Hematopoietic multipotent progenitor cell treated with erythropoietin and hydrocortisone succinate and interleukin-3 and kit ligand, for 4 days (in vitro differentiated cells): ENCODE results near the gene NKX1-1.
"Not testable (repeated sequence)": the region's sequence is repeated elsewhere in the genome, so short reads cannot be mapped to it uniquely, and the experiment has no call there.

Experiments
- DNase-seq: peaks from one replicate; pipeline ENCODE4 v3.0.0-alpha.2; 2015

The NKX1-1 gene

DNA sequence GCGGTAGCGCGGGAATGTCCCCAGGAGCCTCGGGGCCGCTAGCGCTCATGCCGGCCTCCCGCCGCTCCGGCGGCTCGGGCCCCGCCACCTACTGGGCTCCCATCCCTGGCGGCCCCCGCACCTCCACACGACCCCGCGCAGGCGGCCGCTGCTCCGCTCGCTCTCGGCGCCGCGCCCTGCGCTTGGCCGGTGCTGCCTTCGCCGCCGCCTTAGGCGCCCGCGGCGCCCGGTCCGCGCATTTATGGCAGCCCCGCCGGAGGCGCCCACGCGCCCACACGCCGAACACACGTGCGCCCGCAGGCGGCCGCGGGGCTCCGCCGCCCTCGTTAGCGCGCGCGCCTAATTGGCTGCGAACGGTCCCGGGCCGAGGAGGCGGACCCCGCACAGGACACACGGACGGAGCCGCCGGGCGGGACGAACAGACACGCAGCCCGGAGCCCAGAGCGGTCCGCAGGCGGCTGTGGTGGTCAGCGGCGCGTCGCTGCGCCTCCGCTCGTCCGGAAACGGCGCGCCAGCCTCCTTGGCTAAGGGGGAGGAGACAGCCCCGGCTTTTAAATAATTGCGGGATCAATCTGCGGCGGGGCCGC, at the start of gene NKX1-1:
Gene NKX1-1, minus strand, starts transcription at position 49 of the 587 bp plus-strand sequence. Its CDS starts 0 bp downstream, at position 49.
- no peak for DNase-seq

- DNase-seq: no peak
These were observed 47.5 kb upstream of the NKX1-1 start for GRCh38 chr4:1453731-1454130.

DNA sequence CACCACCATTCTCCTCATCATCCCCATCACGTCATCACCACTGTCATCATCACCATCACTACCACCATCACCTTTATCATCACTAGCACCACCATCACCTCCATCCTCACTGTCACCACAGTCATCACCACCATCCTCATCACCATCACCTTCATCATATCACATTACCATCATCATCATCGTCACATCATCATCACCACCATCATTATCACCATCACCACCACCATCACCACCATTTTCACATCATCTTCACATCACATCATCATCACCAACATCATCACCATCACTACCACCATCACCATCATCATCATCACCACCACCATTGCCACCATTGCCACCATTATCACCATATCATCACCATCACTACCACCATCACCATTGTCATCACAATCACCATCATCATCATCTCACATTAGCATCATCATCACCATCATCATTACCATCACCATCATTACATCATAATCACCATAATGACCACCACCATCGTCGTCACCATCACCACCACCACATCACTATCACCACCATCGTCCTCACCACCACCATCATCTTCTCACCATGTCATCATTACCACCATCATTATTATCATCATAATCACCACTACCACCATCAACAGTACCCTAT, 46.3 kb upstream of the NKX1-1 start:
- DNase-seq: no peak

GRCh38 chr4:1451752-1452122, 45.5 kb upstream of the NKX1-1 start:
- no peak for DNase-seq

GRCh38 chr4:1451106-1451751, 45.0 kb upstream of the NKX1-1 start:
- no peak for DNase-seq

DNA sequence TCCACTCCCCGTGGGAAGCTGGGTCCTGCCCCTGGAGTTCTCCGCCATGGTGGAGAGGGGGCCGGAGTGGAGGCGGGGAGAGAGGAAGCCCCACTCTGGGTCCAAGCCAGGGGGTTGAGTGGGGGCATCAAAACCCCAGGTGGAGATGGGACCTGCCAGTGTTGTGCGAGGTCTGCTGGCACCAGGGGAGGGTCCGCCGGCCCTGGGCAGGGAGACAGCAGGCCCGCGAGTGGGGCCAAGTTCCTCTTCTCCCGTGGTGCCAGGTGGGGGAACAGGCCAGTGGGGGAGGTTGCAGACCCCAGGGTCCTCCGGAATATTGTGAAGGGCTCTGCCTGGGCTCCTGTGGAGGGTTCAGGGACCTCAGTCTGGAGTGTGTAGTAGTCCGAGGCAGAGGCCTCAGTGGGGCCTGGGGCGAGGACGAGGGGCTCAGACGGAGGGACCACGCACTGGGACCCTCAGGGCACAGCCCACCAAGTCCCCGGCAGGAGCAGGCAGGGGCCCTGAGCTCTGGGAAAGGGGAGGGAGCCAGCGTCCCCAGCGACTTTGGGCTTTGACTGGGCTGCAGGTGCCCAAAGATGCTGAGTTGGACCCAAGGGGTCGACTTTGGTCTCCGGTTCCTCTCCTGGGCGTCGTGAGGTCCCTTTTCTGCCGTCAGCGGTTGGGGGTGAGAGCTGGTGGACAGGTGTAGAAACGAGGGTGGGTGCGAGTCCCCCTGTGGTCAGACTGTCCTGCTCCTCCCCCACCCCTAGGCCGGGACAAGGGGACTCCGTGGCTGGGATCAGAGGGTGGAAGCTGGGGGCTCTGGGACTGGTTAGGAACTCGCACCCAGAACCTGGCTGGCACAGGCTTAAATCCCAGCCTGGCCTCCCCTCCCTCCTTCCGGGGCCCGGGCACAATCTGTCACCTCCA, 43.8 kb upstream of the NKX1-1 start:
- DNase-seq: no peak

DNA sequence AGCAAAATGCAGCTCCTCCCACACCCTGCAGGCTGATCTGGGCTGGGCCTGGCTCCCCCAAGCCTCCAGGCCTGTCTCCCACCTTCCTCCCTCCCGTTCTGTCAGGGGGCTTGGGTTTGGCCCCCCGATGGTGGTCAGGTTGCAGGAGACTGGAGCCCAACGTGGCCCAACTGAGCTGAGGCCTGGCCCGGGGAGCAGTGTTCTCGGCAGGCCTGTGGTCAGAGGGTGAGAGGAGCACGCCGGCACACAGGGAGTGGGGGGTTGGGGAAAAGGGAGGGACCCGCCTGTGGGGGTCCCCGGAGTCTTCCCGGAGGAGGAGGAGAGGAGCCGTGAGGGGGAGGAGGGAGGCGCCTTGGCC, 43.2 kb upstream of the NKX1-1 start:
- DNase-seq: no peak

DNA sequence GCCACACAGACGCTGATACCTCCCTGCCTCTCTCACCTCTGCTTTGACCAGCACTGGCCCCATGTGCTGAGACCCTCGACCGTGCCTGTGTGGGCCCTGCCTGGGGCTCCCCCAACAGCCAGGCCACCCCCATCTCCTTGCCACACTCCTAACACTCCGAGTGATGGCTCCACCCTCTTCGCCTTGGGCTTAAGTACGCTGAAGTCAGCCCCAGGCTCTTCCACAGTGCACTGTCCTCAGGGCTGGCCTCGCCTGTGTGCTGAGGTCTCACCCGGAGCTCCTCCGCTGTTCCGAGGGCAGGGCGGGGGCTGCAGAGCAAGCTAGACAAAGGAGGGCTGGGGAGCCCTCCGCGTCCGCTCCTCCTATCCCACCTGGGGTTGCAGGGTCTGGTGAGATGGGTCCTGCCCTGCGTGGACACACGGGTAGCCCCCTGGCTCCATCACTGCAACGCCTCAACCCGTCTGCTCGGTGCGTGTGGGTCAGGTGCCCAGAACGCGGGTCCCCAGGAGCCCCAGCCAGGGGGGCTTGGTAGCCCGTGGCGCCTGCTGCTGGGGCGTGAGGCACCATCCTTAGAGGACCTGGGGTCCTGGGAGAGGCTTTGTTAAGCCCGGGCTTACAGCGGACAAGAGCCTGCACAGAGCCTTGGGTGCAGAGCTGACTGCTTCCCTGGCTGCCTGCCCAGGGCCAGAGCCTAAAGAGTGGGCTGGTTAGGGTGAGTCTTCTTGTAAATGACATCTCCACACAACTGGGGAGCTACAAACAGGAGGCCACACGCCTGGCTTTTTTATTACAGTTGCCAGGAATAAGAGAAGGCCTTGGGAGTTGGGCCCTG, 42.6 kb upstream of the NKX1-1 start:
- no peak for DNase-seq

- DNase-seq: no peak
These were observed 41.7 kb upstream of the NKX1-1 start for GRCh38 chr4:1447676-1448588.

DNA sequence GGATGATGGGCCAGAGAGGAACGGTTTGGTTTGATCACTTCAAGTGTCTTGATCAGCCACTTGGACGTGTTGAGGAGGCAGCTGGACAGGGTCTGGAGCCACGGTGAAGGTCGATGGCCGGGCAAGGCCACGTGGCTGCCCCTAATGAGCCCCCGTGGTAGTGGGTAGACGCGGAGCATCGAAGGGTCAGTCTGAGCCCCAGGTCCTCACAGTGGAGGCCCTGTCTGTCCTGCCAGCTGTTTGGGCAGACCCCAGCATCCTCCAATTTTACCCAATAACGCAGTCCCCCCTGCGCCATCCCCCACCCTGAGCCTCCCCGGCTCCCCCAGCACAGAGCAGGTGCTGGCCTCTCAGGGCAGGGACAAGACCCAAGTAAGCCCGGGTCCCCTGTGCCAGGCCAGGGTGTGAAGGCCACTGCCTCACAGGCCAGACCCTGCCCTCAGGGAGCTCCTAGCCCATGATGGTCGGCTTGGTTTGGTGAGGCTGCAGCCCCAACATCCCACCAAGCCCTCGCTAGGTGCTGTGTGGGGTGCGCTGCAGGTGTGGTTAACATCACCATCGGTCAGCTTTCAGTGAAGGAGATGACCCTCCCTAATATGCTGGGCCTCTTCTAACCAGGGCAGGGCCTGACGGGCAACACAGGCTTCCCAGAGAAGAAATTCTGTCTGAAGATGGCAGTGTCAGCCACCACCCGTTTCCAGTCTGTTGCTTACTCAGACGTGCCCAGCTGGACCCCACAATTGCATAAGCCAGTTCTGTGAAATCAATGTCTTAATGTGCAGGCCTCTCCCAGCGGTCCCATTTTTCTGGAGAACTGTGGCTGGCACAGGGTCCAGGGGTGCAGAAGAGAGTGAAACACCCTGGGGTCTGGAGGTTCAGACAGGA, 40.5 kb upstream of the NKX1-1 start:
- DNase-seq: no peak

- no peak for DNase-seq
These were observed 39.6 kb upstream of the NKX1-1 start for GRCh38 chr4:1445716-1446445.

DNA sequence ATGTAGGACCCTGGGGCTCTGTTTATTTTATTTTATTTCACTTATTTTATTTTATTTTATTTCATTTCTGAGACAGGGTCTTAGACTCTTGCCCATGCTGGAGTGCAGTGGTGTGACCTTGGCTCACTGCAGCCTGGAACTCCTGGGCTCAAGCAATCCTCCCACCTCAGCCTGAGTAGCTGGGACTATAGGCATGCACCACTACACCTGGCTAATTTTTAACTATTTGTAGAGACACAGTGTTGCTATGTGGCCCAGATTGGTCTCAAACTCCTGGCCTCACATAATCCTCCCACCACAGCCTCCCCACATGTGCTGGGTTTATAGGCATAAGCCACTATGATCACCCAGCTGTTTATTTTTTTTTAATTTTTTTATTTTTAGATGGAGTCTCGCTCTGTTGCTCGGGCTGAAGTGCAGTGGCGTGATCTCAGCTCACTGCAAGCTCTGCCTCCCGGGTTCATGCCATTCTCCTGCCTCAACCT, 37.5 kb upstream of the NKX1-1 start:
- not testable (repeated sequence) for DNase-seq

DNA sequence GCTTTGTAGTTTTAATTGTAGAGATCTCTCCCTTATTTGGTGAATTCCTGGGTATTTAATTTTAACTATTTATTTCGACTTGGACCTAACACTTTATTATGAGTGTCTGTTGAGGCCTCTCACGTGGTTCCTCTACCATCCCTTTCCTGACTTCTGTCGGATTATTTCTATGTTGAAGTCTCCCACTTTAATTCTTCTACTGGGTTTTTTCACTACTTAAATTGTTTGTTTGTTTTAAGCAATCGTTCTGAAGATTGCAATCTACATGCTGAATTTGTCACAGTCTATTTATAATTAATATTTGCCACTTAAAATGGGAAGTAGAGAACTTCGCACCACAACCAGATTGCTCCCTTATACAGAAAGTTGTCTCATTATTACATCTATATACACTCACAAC, 20.8 kb upstream of the NKX1-1 start:
- DNase-seq: no peak

DNA sequence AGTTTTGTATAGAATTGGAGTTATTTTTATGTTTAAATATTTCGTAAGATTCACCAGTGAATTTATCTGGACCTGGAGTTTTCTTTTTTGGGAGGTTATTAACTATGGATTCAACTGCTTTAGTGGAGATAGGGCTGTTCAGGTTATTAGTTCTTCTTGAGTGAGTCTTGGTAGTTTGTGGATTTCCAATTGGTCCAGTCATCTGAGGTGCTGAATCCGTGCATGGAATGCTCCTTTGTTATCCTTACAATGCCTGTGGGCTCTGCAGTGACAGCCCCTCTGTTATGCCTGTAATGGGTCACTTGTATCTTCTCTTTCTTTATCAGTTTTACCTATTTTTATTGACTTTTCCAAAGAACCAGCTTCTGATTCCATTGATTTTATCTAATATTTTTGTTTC, 15.4 kb upstream of the NKX1-1 start:
- DNase-seq: no peak

DNA sequence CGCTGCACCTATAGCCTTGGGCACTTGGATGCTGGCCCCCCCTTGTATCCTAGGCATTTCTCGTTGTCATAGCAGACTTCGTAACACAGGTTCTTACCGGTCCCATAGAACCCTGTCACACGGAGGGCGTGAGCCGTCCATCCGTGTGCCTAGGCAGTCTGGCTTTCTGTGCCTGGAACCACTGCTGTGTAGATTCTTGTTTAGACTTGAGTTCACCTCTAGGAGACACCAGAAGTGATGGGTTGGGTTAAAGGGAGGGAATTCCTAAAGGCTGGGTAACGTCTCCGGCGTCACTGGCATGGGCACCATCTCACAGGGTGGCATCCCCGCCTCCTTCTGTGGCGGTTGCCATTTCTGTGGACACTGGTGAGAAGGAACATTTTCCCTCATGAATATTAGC, 13.5 kb upstream of the NKX1-1 start:
- no peak for DNase-seq

- no peak for DNase-seq
These were observed 12.4 kb upstream of the NKX1-1 start for GRCh38 chr4:1418494-1419285.

GRCh38 chr4:1417522-1418390, 11.5 kb upstream of the NKX1-1 start:
- no peak for DNase-seq

- no peak for DNase-seq
These were observed 10.7 kb upstream of the NKX1-1 start for GRCh38 chr4:1416948-1417260.
